GM21381 (cell line): ENCODE results near the gene OR5AP2.
A peak's percentile ranks its signal among the peaks of the same experiment; 100 is the strongest.
"Not testable (repeated sequence)": the region's sequence is repeated elsewhere in the genome, so short reads cannot be mapped to it uniquely, and the experiment has no call there.

ENCODE experiments used
- ATAC-seq: cut with Tn5 transposase; IDR thresholded peaks from one replicate; pipeline ENCODE4 v1.9.1; 2021; ENCODE audit warnings: mild to moderate bottlenecking, moderate library complexity; ENCODE audit not compliant: unreplicated experiment

Gene OR5AP2

DNA sequence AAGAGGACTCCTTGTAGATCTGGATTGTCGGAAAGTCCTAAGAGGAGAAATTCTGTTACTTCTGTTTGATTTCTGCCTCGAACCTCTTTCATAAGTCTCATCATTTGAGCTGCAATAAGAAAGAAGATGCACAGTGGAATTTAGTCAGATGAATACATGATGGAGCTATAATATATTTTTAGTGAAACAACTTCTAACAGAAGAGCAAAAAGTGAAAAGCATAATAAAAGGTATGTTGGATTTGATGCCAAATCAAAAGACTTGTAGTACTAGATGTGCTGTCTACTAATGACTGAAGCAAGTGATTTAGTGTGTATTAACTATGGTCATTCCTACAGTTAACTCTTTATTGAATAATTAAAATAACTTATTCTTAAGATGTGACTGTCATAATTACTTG is at the start of gene OR5AP2:
Gene OR5AP2 (minus strand): TSS at position 101 of the 400 bp plus-strand sequence. CDS start 0 bp downstream, at position 101.
- no peak for ATAC-seq

DNA sequence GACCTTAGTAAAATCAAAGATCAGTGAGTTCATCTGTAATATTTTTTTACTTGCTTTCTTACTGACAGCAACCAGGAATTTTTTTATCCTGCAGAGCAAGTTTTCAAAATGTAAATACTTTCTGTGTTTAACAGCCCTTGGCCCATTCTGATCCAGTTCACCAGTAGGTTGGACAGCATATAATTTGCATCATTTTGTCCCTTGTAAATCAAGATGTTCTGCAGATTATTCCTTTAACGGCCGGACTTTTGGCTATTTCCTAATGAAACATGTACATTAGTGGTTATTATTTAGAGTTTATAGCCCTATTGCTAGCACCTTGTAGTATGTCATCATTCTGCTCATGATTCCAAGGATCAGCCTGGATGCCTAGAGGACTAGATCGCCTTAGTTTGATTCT is 48.9 kb upstream of the OR5AP2 start:
- not testable (repeated sequence) for ATAC-seq

DNA sequence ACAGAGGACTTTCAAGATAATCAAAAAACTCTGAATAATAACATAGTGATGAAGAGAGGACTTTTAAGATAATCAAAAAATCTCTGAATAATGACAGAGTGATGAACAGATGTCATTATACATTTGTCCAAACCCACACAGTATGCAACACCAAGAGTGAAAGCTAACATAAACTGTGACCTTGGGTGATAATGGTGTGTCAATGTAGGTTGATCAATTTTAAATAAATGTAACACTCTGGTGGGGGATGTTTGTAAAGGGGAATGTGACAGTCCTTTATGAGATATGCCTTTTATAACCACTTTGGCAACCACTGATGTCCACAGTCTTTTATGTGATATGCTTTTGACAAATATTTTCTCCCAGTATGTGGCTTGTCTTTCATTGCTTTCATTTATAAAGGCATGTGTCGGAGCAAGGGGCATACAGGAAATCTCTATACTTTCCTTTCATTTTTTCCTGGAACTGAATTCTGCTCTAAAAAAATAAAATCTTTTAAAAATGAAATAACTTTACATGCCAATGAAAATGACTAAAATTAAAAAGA is 46.4 kb upstream of the OR5AP2 start:
- no peak for ATAC-seq

DNA sequence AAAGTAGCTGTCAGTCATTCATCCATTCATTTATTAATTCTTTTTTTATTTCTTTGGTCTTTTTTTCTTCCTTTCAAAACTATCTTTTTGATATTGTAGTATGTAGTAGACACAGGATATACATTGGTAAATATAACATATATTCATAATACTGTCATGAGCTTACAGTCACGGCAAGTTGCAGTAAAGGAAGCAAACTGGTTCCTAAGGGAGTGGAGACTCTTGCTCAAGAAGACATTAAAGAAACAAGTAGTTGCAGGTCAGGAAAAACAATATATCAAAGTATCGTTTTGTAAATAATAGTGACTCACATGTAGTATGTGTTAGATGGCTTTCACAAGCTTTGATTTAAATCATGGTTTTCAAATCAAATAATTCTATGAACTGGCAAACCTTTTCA is 28.7 kb upstream of the OR5AP2 start:
- no peak for ATAC-seq

DNA sequence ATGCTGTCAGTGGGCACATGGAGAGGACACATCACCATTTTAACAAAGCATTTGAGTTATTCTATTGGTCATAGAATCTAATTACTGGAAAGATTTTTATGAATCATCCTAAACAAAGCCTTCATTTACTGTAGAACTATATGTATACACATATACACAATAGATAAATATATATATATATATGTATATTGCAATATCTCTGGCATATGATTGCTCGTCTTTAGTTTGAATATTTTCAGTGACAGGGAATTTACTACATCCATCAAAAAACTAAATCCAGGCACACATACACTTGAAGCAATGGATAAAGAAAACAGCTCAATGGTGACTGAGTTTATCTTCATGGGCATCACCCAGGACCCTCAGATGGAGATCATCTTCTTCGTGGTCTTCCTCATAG is 21.1 kb upstream of the OR5AP2 start, which contains the start of gene OR5AR1:
Gene OR5AR1 (plus strand): TSS at position 301 of the 400 bp plus-strand sequence. CDS start 0 bp downstream, at position 301.
- no peak for ATAC-seq

DNA sequence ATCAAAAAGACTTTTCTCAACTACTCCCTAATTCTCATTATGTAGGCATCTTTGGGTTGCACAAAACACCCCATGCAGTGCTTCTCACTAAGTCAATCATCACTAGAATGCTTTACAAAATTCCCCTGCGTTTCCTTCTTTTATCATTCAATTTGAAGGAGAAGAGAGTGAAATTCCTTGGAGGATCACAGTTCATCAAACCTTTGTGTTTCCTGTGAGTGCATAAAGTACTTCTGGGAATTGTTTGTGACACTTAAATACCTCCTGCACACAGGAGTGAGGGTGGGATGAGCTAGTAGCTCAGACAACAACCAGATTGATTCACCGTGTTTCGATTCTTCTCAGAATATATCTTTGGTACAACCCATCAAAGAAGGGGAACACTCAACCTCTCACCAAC is 17.5 kb upstream of the OR5AP2 start:
- ATAC-seq = no peak

DNA sequence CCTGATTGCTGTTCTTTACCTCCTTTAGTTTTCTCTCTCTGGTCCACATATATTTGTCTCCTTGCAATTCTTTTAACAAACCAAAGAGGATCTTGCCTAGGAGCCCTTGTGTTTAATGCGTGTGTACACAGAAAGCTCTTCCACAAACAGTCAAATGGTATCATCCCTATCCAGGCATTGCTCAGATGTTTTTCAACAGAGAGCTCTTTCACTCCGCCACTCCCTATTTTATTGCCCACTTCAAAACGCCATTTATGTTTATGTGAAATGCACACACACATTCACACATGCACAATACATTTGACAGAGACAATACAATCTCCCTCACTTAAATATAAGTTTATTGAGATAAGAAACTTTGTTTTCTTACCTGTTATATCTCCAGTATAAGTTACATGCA is 4.7 kb downstream of the OR5AP2 start:
- no peak for ATAC-seq

DNA sequence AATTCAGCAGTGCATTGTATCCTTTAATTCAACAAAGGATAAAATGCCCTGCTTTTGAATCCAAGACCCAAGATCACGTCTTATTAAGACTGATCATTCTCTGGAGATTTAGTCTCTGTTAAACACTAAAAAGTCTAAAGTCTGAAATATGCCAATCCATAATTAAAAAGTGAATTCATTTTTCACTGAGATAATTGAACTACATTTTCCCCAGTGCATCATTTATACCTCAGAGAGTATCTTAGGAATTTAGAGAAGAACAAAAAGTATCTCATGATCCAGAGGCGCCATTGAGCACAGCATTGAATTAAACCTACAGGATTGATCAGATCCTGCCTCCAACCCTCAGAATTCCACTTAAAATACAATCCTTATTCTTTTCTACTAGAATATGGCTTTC is 5.4 kb downstream of the OR5AP2 start:
- ATAC-seq = no peak

DNA sequence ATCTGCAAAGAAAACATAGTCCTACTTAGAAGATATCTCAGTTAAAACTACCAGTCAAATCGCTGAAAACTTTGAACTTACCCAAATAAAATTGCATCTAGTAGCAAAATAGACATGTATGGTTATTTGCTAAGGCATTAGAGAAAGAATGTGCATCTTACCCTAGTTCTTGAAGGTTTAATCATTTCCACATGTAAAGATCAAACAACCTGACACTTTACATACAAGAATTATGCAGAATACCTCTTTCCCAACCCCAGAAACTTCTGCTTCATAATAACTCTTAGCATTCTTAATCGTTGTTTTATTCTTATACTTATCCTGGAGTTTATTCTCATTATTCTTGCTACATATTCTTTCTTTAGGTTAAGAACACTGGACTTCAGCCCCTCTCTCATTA is 9.9 kb downstream of the OR5AP2 start:
- no peak for ATAC-seq

DNA sequence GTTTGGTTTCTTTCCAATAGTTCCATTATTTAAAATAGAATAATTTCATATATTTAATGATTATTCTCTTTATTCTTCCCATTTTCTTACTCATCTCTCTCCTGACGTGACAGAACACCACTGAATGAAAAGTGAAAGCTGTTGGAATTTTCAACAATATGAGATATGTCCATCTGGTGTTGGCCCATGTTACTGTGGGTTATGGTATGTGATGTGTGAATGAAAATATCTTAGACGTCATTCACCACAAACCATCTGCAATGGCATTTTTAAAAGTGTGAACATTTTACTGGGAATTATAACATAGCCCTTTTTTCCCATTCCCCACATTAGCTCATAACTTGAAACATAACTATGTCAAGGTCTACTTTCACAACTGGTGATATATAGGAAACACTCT is 16.3 kb downstream of the OR5AP2 start:
- ATAC-seq = no peak

DNA sequence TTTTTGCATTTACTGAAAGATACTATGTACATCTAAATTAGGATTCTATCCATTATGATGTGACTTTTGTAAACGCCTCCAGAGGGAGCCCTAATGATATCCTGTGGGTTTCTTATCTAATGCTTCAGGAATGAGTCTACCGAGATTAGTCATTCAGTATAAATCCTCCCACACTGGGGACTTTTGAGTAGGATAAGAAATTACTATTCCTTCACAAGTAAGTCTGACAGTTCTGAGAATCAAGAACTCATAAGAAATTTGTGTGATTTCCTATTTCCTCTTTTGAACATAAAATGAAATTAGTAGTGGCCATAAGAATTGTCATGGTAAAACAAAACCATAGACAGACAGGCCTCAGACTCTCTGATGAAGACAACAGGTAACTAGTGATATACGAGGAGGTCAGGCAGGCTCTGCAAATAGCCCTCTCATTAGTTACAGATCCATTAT is 17.6 kb downstream of the OR5AP2 start:
- peak; percentile 61 for ATAC-seq

DNA sequence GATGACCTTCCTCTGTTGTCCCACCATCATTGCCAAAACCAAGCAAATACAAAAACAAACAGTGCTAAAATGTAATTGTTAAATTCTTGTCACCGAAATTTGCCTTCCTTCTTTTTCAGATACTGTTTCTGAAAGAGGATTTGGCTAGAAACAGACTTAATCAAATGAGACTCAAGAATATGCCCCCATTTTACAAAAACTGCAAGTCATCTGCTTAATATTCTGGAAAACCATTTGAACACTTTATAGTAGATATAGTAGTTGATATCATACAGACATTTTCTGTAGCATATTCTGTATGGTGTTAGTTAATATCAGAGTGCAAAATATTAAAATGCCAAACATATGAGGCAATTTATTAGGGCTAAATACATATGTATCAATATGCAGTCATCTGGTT is 31.1 kb downstream of the OR5AP2 start:
- no peak for ATAC-seq

DNA sequence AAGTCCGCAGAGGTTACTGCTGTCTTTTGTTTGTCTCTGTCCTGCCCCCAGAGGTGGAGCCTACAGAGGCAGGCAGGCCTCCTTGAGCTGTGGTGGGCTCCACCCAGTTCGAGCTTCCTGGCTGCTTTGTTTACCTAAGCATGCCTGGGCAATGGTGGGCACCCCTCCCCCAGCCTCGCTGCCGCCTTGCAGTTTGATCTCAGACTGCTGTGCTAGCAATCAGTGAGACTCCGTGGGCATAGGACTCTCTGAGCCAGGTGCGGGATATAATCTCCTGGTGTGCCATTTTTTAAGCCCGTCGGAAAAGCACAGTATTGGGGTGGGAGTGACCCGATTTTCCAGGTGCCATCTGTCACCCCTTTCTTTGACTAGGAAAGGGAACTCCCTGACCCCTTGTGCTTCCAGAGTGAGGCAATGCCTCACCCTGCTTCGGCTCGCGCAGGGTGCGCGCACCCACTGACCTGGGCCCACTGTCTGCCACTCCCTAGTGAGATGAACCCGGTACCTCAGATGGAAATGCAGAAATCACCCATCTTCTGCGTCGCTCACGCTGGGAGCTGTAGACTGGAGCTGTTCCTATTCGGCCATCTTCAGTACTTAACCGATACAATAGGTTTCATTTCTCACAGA is 50.0 kb downstream of the OR5AP2 start:
- ATAC-seq = not testable (repeated sequence)
